ENCODE data around the gene STAB2.

DNA sequence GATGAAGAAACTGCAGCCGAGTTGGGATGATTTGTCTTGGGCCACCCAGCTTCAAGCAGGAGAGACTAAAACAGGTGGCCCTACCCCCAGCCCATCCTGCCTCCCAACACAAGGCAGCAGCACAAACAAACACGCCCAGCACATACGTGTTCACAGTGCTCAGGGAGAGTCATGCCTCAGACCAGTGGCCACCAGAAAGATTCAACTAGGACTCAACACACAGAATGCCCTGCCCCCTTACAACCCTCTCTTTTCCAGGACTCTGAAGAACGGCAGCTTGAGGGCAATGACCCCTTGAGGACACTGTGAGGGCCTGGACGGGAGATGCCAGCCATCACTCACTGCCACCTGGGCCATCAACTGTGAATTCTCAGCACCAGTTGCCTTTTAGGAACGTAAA lies 179.0 kb downstream of the STAB2 start:
- TF ChIP-seq, protein P1, sequence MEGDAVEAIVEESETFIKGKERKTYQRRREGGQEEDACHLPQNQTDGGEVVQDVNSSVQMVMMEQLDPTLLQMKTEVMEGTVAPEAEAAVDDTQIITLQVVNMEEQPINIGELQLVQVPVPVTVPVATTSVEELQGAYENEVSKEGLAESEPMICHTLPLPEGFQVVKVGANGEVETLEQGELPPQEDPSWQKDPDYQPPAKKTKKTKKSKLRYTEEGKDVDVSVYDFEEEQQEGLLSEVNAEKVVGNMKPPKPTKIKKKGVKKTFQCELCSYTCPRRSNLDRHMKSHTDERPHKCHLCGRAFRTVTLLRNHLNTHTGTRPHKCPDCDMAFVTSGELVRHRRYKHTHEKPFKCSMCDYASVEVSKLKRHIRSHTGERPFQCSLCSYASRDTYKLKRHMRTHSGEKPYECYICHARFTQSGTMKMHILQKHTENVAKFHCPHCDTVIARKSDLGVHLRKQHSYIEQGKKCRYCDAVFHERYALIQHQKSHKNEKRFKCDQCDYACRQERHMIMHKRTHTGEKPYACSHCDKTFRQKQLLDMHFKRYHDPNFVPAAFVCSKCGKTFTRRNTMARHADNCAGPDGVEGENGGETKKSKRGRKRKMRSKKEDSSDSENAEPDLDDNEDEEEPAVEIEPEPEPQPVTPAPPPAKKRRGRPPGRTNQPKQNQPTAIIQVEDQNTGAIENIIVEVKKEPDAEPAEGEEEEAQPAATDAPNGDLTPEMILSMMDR (IDR thresholded peaks at IDR 0.05): no peak
- no peak for TF ChIP-seq POLR2A (IDR thresholded peaks at IDR 0.05)
